GOT3 (cell line): ENCODE measurements around the gene DBH.

Source experiments
- DNase-seq: peaks from one replicate; lab custom pipeline; 2025; ENCODE audit warnings: mixed read lengths; lab: John Stamatoyannopoulos, UW

DBH gene

DNA sequence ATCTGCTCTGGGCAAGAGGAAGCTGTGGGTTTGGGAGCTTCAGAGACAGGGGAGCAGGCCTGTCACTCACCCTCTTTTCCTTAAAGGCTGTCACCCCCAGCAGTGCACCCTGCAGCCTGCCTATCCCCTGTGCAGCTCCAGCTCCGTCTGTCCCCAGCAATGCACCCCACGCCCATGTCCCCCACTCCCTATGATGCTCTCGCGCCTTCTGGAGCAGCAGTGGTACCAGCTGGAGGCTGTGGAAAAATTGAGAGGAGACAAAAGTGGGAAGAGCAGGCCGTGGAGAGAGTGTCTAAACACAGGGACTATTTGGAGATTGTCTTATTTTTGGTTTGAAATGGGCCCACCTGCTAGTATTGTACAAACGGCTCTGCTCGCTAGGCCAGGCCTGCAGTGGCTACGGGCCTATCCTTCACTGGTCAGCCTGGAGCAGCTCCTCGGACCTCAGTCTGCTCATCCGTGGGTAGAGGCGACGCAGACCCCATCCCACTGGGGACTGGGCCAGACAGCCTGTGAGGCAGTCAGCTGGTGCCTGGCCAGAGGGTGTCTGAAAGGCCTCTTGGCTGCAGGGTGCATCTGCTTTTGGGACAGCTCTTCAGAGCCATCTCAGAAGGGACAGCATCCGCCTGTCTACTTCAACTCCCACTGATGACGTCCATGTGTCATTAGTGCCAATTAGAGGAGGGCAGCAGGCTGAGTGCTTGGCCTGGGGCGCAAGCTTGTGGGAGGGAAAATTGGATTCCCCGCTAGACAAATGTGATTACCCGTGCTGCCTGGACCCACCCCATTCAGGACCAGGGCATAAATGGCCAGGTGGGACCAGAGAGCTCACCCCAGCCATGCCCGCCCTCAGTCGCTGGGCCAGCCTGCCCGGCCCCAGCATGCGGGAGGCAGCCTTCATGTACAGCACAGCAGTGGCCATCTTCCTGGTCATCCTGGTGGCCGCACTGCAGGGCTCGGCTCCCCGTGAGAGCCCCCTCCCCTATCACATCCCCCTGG, at the start of gene DBH:
TSS of gene DBH (plus strand) at position 831 of the 999 bp plus-strand sequence. CDS start at position 840, 9 bp downstream.
- DNase-seq: no peak

DNA sequence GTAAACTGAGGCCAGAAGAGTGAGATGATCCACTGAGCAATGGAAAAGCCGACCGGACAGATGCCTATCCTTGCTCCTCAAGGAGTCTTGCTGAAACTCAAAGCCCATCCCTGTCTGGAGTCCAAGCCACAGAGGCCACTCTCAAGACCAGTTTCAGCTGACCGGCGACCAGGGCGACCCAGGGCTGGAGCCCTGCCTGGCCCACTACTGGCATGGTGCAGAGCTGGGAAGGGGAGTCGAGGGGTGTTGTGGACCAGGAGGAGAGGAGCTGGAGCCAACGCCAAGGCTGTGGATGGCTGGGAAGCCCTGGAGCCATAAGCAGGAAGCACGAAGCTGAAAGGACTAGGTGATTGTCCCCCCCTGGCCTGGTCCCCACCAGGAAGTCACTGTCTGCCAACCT, 49.1 kb upstream of the DBH start:
- DNase-seq: no peak

DNA sequence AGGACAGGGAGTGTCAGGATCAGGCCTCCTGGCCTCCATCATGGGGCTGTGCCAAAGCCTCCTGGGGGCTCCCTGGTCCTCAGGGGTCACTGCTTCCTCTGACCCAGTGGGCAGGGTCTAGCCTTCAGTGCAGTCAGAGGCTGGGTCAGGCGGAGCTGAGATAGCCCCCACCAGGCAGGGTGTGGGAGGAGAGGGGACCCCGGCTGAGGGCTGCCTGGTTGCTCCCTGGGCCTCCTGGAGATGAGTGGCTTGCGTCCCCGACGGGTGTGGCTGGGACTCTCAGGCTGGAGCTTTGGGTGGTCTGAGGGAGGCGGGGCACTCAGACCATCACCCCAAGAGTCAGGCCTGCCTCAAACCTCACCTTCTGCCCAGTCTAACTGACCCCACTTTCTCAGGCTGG, 48.7 kb upstream of the DBH start:
- DNase-seq: no peak

DNA sequence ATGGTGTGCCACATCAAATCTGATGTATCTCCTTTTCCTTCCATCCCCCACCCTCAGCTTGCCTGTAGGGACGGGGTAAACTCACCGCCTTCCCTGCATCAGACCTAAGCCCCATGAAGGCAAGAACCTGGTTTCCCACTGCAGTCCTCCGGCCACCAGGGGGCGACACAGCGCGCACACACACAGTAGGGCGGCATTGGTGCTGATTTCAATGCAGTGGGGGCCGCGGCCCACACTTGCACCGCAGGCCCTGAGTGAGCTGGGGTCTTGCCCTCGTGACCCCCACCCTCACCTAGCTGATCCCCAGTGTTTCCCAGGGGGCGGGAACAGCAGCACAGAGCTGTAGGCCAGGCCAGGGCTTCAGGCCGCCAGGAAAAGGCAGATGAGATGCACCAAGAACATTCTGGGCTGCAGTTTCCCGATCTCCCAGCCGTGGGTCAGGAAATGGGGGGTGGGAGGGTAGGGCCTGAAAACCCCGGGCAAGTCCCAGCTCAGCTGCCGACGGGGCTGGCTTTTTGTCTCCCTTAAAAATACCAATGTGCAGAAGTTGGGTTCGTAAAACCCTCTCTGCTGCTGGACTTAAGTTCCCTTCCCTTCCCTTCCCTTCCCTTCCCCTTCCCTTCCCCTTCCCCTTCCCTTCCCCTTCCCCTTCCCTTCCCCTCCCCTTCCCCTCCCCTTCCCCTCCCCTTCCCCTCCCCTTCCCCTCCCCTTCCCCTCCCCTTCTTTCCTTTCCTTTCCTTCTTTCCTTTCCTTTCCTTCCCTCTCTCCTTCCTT, 46.5 kb upstream of the DBH start:
- no peak for DNase-seq

DNA sequence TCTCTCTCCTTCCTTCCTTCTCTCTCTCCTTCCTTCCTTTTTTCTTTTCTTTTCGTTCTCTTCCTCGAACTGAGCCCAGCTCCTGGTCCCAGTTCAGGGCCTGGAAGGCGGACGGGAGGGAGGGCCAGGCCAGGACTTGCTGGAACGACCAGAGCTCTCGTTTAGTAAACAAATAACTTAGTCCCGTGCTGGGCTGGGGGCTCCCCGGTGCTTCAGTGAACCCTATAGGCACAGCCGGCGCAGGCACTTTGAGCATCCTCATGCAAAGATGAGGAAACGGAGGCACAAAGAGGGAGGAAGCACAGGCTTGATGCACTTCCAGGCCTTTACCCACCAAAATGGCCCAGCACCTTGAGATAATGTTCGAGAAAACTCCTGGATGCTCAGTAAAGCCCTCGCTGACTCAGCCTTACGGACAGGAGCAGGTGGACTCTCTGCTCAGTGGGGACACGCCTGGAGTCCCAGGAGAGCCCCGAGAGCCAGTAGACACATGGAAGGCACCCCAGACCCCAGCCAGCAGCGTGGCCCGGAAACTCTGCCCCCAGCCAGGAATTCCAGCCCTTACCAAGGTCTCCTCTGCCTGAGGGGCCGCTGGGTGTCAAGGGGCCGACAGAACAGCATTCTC, 45.8 kb upstream of the DBH start:
- DNase-seq: no peak

DNA sequence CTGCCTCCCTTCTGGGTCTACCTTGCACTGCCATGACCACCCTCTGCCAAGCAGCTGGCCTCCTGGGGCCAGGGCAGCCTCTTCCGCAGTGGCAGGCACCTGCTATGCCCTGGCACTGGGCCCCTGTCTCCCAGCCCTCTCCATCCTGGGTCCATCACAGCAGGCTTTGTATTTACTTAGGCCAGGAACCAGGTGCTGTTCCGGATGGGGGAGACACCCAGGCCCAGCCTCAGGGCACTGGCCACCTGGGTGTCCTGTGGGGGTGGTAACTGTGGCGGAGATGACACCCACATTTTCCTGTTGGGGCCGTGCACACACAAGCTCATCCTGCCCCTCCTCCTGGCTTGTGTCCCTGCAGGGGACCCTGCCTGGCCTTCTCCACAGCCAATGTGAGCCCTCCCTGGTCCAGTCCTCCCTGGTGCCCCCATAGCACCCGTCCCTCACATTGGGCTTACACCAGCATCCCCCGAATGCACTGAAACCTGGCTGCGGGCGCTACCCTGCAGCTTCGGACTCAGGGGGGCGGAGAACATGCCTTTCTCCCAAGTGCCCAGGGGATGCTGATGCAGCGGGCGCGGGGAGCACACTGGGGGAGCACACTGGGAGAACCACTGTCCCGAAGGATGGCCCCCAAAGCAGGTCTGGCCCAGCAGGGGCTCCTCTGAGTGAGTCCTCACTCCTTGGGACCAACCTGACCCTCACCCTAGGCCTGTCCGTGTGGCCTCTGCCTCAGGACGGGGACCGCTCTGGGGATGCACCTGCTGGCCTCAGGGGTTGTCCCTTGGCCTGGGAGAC, 44.9 kb upstream of the DBH start:
- no peak for DNase-seq

DNA sequence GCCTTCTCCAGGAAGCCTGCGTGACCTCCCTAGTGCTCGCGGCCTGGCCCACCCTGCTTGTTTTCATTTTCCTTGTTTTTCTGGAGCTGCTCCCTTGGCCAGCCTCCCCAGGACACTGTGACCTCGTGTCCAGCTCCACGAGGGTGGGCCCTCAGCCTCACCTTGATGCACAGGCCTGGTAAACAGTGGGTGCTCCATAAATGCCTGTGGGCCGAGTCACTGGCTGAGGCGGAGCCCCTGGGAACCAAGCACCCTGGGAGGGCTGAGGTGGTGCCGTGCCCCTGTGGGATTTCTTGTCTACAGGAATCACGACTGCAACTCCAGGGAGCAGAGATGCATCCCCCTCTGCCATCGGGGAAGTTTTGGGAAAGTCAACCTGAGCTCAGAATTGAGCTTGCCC, 44.2 kb upstream of the DBH start:
- no peak for DNase-seq

DNA sequence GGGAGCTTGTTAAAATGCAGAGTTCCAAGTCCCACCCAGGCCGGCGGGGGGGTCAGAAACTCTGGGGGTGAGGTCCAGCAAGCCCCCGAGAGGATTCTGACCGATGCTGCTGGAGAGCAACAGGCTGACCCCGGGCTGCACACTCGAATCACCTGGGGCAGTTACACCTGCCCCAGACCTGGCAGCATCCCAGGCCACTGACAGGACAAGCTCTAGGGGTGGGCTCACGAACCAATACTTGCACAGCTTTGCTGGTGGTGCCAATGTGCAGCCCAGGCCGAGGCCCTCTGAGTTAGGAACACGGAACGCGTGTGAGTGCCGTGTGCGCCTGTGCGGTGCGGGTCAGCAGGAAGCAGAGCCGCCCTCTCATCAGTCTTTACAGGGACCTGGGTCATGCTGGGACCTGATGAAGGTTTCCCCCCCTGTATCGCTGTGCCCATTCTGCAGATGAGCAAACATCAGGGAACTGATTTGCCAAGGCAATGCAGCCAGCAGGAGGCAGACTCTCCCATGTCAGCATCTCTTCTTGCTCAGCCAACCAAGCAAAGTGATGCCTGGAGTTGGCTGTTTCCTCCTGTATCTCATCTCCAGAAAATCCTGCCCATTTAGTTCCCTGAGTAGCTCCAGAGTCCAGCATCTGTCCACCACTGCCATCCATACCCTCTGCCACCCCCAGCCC, 43.3 kb upstream of the DBH start:
- no peak for DNase-seq

DNA sequence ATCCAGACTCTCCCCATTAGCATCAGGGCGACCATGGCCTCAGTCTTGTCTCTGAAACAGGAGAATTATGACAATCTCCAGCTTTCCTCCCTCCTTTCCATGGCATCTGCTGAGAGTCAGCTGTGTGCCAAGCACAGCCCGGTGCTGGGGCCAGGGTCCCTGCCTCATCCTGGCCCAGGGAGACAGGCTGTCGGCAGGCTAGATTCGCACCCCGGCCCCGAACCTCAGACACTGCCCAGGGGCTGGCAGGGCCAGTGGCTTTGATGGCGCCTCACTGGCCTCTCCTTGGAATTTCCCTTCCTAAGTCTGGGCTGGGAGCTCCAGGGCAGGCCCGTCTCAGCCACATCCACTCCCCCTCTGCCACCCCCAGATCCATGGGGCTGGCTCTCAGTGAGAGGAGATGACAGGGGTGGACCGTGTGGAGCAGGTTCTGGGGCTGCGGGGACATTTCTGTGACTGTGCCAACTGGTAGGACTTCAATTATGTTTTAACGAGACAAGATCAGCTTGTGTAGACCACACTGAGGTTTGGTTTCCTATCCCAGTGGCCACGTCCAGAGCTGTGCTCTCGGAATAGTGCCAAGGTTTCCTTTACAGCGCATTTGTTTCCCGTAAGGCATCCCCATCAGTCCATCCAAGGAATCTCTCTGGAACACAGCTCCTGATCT, 42.4 kb upstream of the DBH start:
- no peak for DNase-seq

DNA sequence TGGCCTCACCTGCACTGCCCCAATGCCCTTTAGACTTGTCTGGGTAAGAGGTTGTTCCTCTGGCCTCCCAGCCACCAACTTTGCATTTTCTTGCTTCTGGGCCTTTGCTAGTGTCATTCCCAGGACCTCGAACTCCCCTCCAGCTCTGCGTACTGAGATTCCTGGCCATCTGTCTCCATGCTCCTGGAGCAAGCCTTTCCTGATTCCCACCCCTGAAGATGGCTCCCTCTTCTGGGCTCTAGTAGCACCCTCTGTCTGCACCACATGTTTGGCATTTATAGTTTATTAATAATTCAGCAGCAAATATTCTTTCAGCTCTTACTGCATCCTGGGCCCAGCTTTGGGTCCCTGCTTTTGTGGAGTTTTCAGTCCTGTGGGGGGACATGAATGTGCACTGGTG, 41.9 kb upstream of the DBH start:
- DNase-seq: no peak

DNA sequence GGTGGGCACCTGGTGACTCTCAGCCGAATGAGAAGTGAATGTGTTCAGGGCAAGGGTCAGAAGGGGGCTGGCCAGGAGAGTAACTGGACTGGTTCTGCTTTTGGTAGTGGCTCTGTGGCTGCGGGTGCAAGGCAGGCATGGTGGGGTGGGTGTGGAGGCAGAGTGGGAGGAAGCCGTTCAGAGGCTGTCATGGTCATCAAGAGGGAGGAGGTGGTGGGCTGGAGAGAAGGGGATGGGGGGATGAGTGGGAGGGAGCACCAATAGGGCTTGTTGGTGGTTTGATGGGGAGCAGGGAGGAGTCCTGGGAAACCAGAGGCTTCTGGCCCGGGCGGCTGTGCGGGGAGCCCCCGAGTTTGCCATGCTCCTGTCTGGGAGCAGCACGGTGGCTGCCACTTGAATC, 40.3 kb upstream of the DBH start:
- no peak for DNase-seq

DNA sequence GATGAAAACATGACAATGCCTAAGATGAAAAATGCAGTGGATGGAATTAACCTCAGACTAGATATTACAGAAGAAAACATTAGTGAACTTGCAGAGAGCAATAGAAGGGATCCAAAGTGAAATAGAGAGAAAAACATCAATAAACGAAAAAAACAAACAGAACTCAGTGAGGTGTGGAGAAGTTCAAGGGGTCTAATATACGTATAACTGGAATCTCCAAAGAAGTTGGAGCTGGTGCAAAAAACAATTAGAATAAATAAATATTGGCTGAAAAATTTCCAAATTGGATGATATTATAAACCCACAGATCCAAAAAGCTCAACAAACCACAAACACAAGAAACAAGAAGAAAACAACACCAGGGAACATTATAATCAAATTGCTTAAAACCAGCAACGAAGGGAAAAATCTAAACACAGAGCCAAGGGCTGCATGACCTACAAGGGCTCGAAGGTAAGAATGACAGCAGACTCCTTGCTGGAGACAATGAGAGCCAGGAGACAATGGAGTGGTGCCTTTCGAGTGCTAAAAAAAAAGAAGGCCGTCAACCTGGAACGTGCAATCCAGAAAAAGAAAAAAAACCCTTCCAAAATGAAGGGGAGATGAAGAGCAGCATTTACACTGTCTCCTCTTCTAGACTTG, 38.7 kb upstream of the DBH start:
- DNase-seq: no peak

DNA sequence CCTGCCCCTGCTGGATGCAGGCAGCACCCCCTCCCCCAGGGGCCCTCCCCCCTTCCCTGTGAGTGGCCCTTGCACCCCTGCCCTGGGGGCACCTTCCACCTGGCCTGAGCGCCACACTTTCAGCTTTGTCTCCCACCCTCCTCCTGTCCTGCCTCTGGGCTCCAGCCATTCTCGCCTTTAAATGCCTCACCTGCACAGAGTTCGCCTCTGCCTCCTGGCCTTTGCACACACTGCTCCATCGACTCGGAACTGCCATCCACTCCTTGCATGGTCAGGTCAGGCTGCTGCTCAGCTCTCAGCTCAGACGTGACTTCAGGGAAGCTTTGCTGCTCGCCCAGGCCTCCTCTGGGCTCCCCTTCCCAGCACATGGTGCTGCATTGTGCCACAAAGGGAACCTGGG, 37.2 kb upstream of the DBH start:
- no peak for DNase-seq

DNA sequence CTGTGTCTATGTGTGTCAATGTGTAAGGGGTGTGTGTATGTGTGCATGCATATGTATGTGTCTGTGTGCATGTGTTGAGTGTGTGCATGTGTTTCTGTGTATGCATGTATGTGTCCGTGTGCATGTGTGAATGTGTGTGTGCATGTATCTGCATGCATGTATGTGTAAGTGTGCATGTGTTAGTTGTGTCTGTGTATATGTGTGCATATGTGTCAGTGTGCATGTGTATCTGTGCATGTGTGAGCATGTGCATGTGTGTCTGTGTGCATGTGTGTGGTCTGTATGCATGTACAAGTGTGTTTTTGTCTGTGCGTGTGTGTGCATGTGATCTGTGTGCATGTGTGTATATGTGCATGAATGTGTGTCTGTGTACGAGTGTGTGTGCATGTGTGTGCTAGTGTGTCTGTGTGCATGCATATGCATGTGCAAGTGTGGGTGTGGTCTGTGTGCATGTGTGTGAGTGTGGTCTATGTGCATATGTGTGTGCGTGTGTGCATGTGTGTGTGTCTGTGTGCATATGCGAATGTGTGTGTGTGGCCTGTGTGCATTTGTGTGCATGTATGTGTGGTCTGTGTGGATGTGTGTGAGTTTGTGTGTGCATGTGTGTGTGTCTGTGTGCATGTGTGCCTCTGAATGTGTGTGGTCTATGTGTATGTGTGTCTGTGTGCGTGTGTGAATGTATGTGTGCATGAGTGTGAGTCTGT, 36.5 kb upstream of the DBH start:
- no peak for DNase-seq

DNA sequence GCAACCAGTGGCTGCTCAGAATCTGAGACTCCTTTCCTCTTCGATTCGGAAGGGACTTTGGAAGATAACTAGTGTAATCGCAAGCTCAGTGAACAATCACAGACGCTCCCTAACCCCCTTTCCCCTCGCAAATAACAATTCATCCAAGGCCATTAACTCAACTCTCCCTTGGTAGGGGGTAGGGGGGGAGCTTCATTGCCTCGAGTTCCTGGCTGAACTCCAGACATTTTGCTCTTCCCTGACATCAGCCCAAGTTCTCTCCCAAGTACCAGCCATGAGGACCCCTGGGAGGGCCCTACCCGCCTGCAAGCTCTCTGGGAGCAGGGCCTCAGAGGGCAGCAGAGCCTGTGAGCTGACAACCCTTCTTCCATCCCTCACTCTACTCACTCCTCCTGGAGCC, 35.4 kb upstream of the DBH start:
- no peak for DNase-seq

DNA sequence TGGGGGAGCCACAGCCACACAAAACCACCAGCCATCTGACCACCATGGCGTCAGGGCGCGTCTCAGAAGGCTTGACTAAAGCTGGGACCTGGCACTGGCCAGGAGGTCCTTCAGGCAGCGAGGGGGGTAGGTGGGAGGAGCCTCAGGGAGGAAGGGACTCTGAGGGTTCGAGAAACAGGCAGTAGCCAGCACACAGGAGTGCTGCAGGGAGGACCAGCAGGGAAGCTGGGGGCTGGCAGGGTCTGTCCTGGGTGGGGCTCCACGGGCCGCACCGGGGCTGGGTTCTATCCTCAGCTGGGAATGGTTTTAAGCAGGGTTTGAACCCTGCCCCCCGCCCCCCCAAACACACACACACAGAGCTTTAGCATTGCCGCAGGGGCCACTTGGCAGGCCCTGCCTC, 34.4 kb upstream of the DBH start:
- no peak for DNase-seq

DNA sequence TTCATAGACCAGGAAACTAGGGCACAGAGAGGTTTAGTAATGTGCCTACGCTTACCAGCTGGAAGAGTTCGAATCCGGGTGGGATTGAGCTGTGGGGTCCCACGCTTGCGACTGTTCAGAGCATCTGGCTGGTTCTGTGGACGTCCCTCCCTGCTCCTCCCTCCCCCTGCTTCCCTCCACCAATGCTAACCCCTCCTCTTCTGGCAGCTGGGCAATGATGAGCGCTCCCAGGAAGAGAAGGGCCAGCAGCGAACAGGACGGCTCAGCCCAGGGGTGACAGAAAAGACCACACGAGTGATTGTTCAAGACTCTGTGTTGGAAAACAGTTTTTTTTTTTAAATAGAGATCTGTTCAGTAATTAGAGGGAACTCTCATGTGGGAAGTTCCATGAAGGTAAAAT, 33.9 kb upstream of the DBH start:
- DNase-seq: no peak

DNA sequence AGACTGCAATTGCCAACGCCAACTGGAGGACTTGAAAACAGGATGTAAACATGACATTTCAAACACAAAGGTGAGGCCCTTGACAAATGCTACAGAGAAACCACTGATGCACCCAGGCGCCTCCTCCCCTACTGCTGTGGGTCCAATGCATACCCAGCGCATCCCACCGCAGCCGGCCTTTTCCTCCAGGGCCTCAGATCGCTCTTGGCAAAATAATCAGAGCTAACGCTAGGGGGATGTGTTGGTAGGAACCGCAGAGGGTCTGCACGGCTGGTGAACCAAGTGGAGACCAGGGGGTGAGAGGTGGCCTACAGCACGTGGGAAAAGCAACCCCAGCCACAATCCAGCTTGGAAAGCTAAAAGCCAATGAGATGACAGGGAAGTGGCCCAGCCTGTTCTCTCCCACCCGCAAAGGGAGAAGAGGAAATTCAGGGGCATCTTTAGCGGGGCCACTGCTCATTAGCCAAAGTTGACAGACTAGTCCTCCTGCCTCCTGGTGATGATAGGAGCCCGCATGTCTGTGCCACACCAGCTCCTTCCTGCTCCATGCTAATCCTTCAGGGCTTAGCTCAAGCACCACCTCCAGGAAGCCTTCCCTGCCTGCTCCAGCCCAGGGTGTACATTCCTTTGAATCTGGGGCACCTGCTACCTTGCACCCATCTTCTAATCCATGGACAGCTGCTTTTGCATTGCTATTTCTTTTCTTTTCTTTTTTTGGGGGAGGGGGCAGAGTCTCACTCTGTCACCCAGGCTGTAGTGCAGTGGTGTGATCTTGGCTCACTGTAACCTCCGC, 32.8 kb upstream of the DBH start:
- DNase-seq: no peak

DNA sequence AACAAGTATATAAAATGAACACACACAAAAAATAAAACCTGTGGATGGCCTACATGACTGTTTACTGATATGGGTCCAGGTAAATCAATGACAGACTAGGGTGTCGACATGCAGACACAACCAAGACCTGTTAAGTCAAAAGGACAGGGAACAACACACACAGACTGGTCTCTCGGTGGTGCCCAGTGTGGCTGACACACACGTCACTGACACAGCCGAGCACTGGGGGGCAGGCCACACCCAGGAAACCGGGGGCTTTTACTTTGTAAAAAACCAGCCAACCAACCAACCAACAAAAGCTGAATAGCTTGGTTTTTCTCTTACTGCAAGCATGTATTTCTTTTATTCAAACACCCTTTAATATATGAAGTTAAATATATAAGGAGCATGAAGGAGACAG, 31.9 kb upstream of the DBH start:
- DNase-seq: no peak
